Measurements from ENCODE around the gene CREM.
A peak's percentile ranks its signal among the peaks of the same experiment; 100 is the strongest.

The CREM gene

DNA sequence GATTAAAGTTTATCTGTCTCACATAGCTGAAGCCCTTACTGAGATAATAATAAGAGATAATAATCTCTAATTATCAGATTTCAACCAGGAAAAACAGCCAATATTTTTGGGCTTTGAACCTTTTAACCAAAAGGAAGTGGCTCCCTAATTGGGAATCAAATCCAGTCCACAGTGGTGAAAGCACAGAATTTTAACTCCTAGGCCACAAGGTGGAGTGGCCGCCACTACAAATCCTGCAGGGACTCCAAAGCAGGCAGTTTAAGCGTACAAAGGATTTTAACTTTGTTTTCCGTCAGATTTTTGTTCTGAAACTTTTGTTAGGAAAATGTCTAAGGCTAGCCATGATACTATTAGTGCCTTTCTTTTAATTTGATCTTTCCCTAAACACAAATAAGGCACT lies 110.1 kb downstream of the CREM start:
- peak; percentile 44; the same call in 1 of the 3 replicates for ATAC-seq
- TF ChIP-seq PPARA (CRISPR knock-in tag; IDR thresholded peaks at IDR 0.05; ENCODE audit: borderline replicate concordance) (no peak), ZFP3 (CRISPR knock-in tag; IDR thresholded peaks at IDR 0.05) (no peak), GLIS3 (CRISPR knock-in tag; IDR thresholded peaks at IDR 0.05) (no peak), PATZ1 (CRISPR knock-in tag; IDR thresholded peaks at IDR 0.05; ENCODE audit: borderline replicate concordance) (no peak), CSDC2 (CRISPR knock-in tag; IDR thresholded peaks at IDR 0.05) (no peak), SNAI2 (CRISPR knock-in tag; IDR thresholded peaks at IDR 0.05) (no peak), ARNTL (CRISPR knock-in tag; IDR thresholded peaks at IDR 0.05; ENCODE audit: borderline replicate concordance, low read depth) (no peak), BACH2 (CRISPR knock-in tag; IDR thresholded peaks at IDR 0.05; ENCODE audit: borderline replicate concordance) (no peak), ZNF565 (CRISPR knock-in tag; conservative IDR thresholded peaks at IDR 0.05; ENCODE audit: low read depth) (no peak), ZFP30 (CRISPR knock-in tag; IDR thresholded peaks at IDR 0.05) (no peak), CREB5 (CRISPR knock-in tag; IDR thresholded peaks at IDR 0.05; ENCODE audit: low read depth) (no peak)

DNA sequence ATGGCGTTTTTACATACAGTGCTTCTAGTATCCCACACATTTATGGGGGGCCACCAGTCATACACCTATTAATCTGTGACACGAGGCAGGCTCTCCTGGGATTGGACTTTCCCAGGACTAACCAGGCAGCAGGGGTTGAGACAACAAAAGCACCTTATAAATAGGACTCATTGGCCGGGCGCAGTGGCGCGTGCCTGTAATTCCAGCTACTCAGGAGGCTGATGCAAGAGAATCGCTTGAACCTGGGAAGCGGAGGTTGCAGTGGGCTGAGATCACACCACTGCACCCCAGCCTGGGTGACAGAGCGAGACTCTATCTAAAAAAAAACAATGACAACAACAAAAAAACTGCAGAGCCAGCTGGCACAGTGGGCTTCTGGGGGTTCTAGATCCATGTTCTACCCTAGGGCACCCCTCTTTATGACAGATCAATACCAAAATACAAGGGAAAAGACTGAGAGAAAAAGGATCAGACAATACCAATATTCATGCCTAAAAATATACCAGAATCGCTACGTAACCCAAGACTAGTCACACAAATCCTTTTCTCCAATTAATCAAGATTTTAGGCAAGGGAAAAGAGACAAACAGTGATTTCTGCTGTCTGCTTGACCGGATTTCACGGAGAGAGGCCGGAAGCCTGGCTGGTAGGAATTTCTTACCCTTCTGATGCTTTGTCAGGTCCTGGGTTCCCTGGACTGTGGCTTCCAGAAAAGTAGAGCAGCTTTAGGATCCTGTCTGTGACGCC lies 111.3 kb downstream of the CREM start:
- ATAC-seq = no peak

GRCh38 chr10:35244549-35244948 lies 117.9 kb downstream of the CREM start:
- no peak for ATAC-seq
- no peak for TF ChIP-seq ZNF565 (CRISPR knock-in tag; conservative IDR thresholded peaks at IDR 0.05; ENCODE audit: low read depth)
- TF ChIP-seq RARB (CRISPR knock-in tag; IDR thresholded peaks at IDR 0.05) = no peak
- TF ChIP-seq ARNTL (CRISPR knock-in tag; IDR thresholded peaks at IDR 0.05; ENCODE audit: borderline replicate concordance, low read depth) = no peak
- TF ChIP-seq BACH2 (CRISPR knock-in tag; IDR thresholded peaks at IDR 0.05; ENCODE audit: borderline replicate concordance) = no peak
- TF ChIP-seq TCF4 (CRISPR knock-in tag; IDR thresholded peaks at IDR 0.05; ENCODE audit: borderline replicate concordance) = no peak
- no peak for TF ChIP-seq PPARA (CRISPR knock-in tag; IDR thresholded peaks at IDR 0.05; ENCODE audit: borderline replicate concordance)
- no peak for TF ChIP-seq CSDC2 (CRISPR knock-in tag; IDR thresholded peaks at IDR 0.05)
- TF ChIP-seq, protein P1, sequence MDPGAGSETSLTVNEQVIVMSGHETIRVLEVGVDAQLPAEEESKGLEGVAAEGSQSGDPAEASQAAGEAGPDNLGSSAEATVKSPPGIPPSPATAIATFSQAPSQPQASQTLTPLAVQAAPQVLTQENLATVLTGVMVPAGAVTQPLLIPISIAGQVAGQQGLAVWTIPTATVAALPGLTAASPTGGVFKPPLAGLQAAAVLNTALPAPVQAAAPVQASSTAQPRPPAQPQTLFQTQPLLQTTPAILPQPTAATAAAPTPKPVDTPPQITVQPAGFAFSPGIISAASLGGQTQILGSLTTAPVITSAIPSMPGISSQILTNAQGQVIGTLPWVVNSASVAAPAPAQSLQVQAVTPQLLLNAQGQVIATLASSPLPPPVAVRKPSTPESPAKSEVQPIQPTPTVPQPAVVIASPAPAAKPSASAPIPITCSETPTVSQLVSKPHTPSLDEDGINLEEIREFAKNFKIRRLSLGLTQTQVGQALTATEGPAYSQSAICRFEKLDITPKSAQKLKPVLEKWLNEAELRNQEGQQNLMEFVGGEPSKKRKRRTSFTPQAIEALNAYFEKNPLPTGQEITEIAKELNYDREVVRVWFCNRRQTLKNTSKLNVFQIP (CRISPR knock-in tag; IDR thresholded peaks at IDR 0.05; ENCODE audit: borderline replicate concordance, low read depth) = no peak
- TF ChIP-seq SNAI2 (CRISPR knock-in tag; IDR thresholded peaks at IDR 0.05) = no peak
- no peak for TF ChIP-seq ESRRG (CRISPR knock-in tag; IDR thresholded peaks at IDR 0.05)
- TF ChIP-seq OSR1 (CRISPR knock-in tag; IDR thresholded peaks at IDR 0.05) = no peak
- no peak for TF ChIP-seq ZC3H10 (CRISPR knock-in tag; IDR thresholded peaks at IDR 0.05)
- TF ChIP-seq, protein P2, sequence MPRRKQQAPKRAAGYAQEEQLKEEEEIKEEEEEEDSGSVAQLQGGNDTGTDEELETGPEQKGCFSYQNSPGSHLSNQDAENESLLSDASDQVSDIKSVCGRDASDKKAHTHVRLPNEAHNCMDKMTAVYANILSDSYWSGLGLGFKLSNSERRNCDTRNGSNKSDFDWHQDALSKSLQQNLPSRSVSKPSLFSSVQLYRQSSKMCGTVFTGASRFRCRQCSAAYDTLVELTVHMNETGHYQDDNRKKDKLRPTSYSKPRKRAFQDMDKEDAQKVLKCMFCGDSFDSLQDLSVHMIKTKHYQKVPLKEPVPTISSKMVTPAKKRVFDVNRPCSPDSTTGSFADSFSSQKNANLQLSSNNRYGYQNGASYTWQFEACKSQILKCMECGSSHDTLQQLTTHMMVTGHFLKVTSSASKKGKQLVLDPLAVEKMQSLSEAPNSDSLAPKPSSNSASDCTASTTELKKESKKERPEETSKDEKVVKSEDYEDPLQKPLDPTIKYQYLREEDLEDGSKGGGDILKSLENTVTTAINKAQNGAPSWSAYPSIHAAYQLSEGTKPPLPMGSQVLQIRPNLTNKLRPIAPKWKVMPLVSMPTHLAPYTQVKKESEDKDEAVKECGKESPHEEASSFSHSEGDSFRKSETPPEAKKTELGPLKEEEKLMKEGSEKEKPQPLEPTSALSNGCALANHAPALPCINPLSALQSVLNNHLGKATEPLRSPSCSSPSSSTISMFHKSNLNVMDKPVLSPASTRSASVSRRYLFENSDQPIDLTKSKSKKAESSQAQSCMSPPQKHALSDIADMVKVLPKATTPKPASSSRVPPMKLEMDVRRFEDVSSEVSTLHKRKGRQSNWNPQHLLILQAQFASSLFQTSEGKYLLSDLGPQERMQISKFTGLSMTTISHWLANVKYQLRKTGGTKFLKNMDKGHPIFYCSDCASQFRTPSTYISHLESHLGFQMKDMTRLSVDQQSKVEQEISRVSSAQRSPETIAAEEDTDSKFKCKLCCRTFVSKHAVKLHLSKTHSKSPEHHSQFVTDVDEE (CRISPR knock-in tag; IDR thresholded peaks at IDR 0.05) = no peak
- no peak for TF ChIP-seq CREB5 (CRISPR knock-in tag; IDR thresholded peaks at IDR 0.05; ENCODE audit: low read depth)

More for the DNA sequence above, 111.3 kb downstream of the CREM start:
- no peak for TF ChIP-seq ZC3H10 (CRISPR knock-in tag; IDR thresholded peaks at IDR 0.05)
- TF ChIP-seq ISL1 (CRISPR knock-in tag; IDR thresholded peaks at IDR 0.05) = no peak
- no peak for TF ChIP-seq ARNTL (CRISPR knock-in tag; IDR thresholded peaks at IDR 0.05; ENCODE audit: borderline replicate concordance, low read depth)
- no peak for TF ChIP-seq CSDC2 (CRISPR knock-in tag; IDR thresholded peaks at IDR 0.05)
- TF ChIP-seq, protein P1 (CRISPR knock-in tag; IDR thresholded peaks at IDR 0.05; ENCODE audit: borderline replicate concordance, low read depth) = no peak

Measured in SK-N-SH treated with all-trans-retinoic acid at 6 μM for 48 hours (cell line).